ENCODE measurements around the gene CNTNAP2. TPM values are rescaled to one million over a fixed set of nuclear protein-coding genes. Genes with fewer than 3 reads are reported as not detected.

CNTNAP2 gene
- total and polyA plus RNA-seq, 2 donors: 5.1 to 10.3 TPM

GRCh38 chr7:147513451-147513850, 1396.8 kb downstream of the CNTNAP2 start:
- 69% methylated on average over 4 of the region's 4 CpGs for WGBS
- no peaks in the 10 kb centered on the region for H3K27me3 ChIP-seq (ENCODE audit: control insufficient read depth in 2 of 2, insufficient read depth in 1 of 2, low read length in 1 of 2)
- no peaks in the 10 kb centered on the region for H3K9me3 ChIP-seq (ENCODE audit: control insufficient read depth in 2 of 2, insufficient read depth in 1 of 2, low read length in 1 of 2)
- H3K4me3 ChIP-seq (ENCODE audit: low read length in 2 of 2): no peak overlapping the region
- no peak overlapping the region for H3K27ac ChIP-seq (ENCODE audit: low read depth in 1 of 2, low read length in 1 of 2)
- H3K36me3 ChIP-seq (ENCODE audit: control insufficient read depth in 2 of 2, insufficient read depth in 2 of 2, low read length in 1 of 2): no peaks in the 10 kb centered on the region
- DNase-seq (ENCODE audit: low read depth in 6 of 9, low spot score in 9 of 9): no peak
- no peaks in the 10 kb centered on the region for H3K4me1 ChIP-seq (ENCODE audit: control insufficient read depth in 2 of 2, insufficient read depth in 2 of 2, low read length in 2 of 2)

- Histone ChIP-seq H3K4me1 (ENCODE audit: control insufficient read depth in 2 of 2, insufficient read depth in 2 of 2, low read length in 2 of 2) (no peaks in the 10 kb centered on the region), H3K9me3 (ENCODE audit: control insufficient read depth in 2 of 2, insufficient read depth in 1 of 2, low read length in 1 of 2) (peaks cover 0 to 1% of the 10 kb centered on the region in 2 donors), H3K4me3 (ENCODE audit: low read length in 2 of 2) (no peak overlapping the region), H3K27me3 (ENCODE audit: control insufficient read depth in 2 of 2, insufficient read depth in 1 of 2, low read length in 1 of 2) (no peaks in the 10 kb centered on the region), H3K36me3 (ENCODE audit: control insufficient read depth in 2 of 2, insufficient read depth in 2 of 2, low read length in 1 of 2) (no peaks in the 10 kb centered on the region), H3K27ac (ENCODE audit: low read depth in 1 of 2, low read length in 1 of 2) (no peak overlapping the region)
- WGBS: 94% methylated on average over 2 of the region's 2 CpGs
- DNase-seq (ENCODE audit: low read depth in 6 of 9, low spot score in 9 of 9): no peak
These were observed 1399.8 kb downstream of the CNTNAP2 start for GRCh38 chr7:147516391-147516790.

DNA sequence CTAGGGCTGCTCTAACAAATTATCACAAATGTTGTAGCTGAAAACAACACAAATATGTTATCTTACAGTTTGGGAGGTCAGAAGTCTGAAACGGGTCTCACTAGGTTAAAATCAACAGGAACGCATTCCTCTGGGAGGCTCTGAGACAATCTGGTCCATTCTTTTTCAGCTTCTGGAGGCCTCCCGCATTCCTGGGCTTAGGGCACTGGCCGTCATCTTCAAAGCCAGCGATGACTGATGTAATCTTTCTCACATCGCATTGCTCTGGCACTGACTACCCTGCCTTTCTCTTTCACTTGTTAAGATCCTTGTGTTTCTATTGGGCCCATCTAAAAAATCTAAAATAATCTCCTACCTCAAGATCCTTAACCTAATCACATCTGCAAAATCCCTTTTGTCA, 1402.5 kb downstream of the CNTNAP2 start:
- DNase-seq (ENCODE audit: low read depth in 6 of 9, low spot score in 9 of 9): no peak
- Histone ChIP-seq H3K9me3 (ENCODE audit: control insufficient read depth in 2 of 2, insufficient read depth in 1 of 2, low read length in 1 of 2) (peaks cover 0 to 1% of the 10 kb centered on the region in 2 donors), H3K4me1 (ENCODE audit: control insufficient read depth in 2 of 2, insufficient read depth in 2 of 2, low read length in 2 of 2) (no peaks in the 10 kb centered on the region), H3K36me3 (ENCODE audit: control insufficient read depth in 2 of 2, insufficient read depth in 2 of 2, low read length in 1 of 2) (no peaks in the 10 kb centered on the region), H3K4me3 (ENCODE audit: low read length in 2 of 2) (no peak overlapping the region), H3K27me3 (ENCODE audit: control insufficient read depth in 2 of 2, insufficient read depth in 1 of 2, low read length in 1 of 2) (no peaks in the 10 kb centered on the region), H3K27ac (ENCODE audit: low read depth in 1 of 2, low read length in 1 of 2) (no peak overlapping the region)
- WGBS: 95% methylated on average over 6 of the region's 6 CpGs

DNA sequence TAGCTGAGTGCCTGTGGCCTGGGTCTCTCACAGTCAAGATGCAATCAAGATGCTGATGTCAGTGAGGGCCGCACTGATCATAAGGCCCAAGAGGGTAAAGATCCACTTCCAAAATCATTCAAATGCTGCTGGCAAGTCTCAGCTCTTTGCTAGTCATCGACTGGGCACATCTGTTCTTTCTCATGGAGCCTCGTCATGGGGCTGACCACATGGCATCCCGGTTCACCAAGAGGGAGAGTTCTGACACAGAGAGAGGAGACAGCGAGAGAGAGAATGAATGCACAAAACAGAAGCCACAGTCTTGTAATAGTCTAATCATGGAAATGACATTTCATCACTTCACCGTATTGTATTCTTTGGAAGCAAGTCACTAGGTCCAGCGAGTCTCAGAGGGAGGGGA, 1406.5 kb downstream of the CNTNAP2 start:
- H3K27ac ChIP-seq (ENCODE audit: low read depth in 1 of 2, low read length in 1 of 2): no peak overlapping the region
- peaks cover 0 to 1% of the 10 kb centered on the region in 2 donors for H3K9me3 ChIP-seq (ENCODE audit: control insufficient read depth in 2 of 2, insufficient read depth in 1 of 2, low read length in 1 of 2)
- whole genome bisulfite sequencing: 92% methylated on average over 7 of the region's 7 CpGs
- H3K4me1 ChIP-seq (ENCODE audit: control insufficient read depth in 2 of 2, insufficient read depth in 2 of 2, low read length in 2 of 2): no peaks in the 10 kb centered on the region
- H3K4me3 ChIP-seq (ENCODE audit: low read length in 2 of 2): no peak overlapping the region
- H3K36me3 ChIP-seq (ENCODE audit: control insufficient read depth in 2 of 2, insufficient read depth in 2 of 2, low read length in 1 of 2): no peaks in the 10 kb centered on the region
- H3K27me3 ChIP-seq (ENCODE audit: control insufficient read depth in 2 of 2, insufficient read depth in 1 of 2, low read length in 1 of 2): no peaks in the 10 kb centered on the region
- DNase-seq (ENCODE audit: low read depth in 6 of 9, low spot score in 9 of 9): no peak

GRCh38 chr7:147524726-147525250, 1408.2 kb downstream of the CNTNAP2 start:
- H3K9me3 ChIP-seq (ENCODE audit: control insufficient read depth in 2 of 2, insufficient read depth in 1 of 2, low read length in 1 of 2): no peaks in the 10 kb centered on the region
- DNase-seq (ENCODE audit: low read depth in 6 of 9, low spot score in 9 of 9): no peak
- 81% methylated on average over 3 of the region's 3 CpGs for WGBS
- no peak overlapping the region for H3K27ac ChIP-seq (ENCODE audit: low read depth in 1 of 2, low read length in 1 of 2)
- no peaks in the 10 kb centered on the region for H3K4me1 ChIP-seq (ENCODE audit: control insufficient read depth in 2 of 2, insufficient read depth in 2 of 2, low read length in 2 of 2)
- no peaks in the 10 kb centered on the region for H3K36me3 ChIP-seq (ENCODE audit: control insufficient read depth in 2 of 2, insufficient read depth in 2 of 2, low read length in 1 of 2)
- no peak overlapping the region for H3K4me3 ChIP-seq (ENCODE audit: low read length in 2 of 2)
- H3K27me3 ChIP-seq (ENCODE audit: control insufficient read depth in 2 of 2, insufficient read depth in 1 of 2, low read length in 1 of 2): no peaks in the 10 kb centered on the region

DNA sequence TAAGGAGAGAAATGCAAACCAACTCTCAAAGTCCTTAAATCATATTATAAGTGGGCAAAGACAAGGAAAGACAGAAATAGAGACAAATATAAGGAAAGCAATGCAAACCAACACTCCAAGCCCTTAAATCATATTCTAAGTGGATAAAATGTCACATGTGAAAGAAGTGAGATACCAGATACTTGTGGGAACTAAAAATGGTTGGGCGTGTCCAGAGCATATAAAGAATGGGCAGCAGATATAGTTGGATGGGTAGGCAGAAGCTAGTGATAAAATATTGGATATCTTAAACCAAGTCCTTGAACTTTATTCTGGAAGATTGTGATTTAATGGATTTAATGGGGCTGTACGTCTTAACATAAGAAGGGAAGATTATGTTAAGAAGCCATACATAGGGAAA, 1408.7 kb downstream of the CNTNAP2 start:
- H3K27me3 ChIP-seq (ENCODE audit: control insufficient read depth in 2 of 2, insufficient read depth in 1 of 2, low read length in 1 of 2): no peaks in the 10 kb centered on the region
- 97% methylated on average over 2 of the region's 2 CpGs for WGBS
- DNase-seq (ENCODE audit: low read depth in 6 of 9, low spot score in 9 of 9): no peak
- no peaks in the 10 kb centered on the region for H3K36me3 ChIP-seq (ENCODE audit: control insufficient read depth in 2 of 2, insufficient read depth in 2 of 2, low read length in 1 of 2)
- no peak overlapping the region for H3K27ac ChIP-seq (ENCODE audit: low read depth in 1 of 2, low read length in 1 of 2)
- no peak overlapping the region for H3K4me3 ChIP-seq (ENCODE audit: low read length in 2 of 2)
- H3K9me3 ChIP-seq (ENCODE audit: control insufficient read depth in 2 of 2, insufficient read depth in 1 of 2, low read length in 1 of 2): no peaks in the 10 kb centered on the region
- H3K4me1 ChIP-seq (ENCODE audit: control insufficient read depth in 2 of 2, insufficient read depth in 2 of 2, low read length in 2 of 2): no peaks in the 10 kb centered on the region

- Histone ChIP-seq H3K4me3 (ENCODE audit: low read length in 2 of 2) (no peak overlapping the region), H3K27ac (ENCODE audit: low read depth in 1 of 2, low read length in 1 of 2) (no peak overlapping the region), H3K36me3 (ENCODE audit: control insufficient read depth in 2 of 2, insufficient read depth in 2 of 2, low read length in 1 of 2) (no peaks in the 10 kb centered on the region), H3K9me3 (ENCODE audit: control insufficient read depth in 2 of 2, insufficient read depth in 1 of 2, low read length in 1 of 2) (no peaks in the 10 kb centered on the region), H3K4me1 (ENCODE audit: control insufficient read depth in 2 of 2, insufficient read depth in 2 of 2, low read length in 2 of 2) (no peaks in the 10 kb centered on the region), H3K27me3 (ENCODE audit: control insufficient read depth in 2 of 2, insufficient read depth in 1 of 2, low read length in 1 of 2) (no peaks in the 10 kb centered on the region)
- 97% methylated on average over 6 of the region's 6 CpGs for WGBS
- DNase-seq (ENCODE audit: low read depth in 6 of 9, low spot score in 9 of 9): no peak
These were observed 1419.1 kb downstream of the CNTNAP2 start for GRCh38 chr7:147535701-147536111.

GRCh38 chr7:147539685-147540084, 1423.1 kb downstream of the CNTNAP2 start:
- no peaks in the 10 kb centered on the region for H3K4me1 ChIP-seq (ENCODE audit: control insufficient read depth in 2 of 2, insufficient read depth in 2 of 2, low read length in 2 of 2)
- H3K27ac ChIP-seq (ENCODE audit: low read depth in 1 of 2, low read length in 1 of 2): no peak overlapping the region
- no peaks in the 10 kb centered on the region for H3K36me3 ChIP-seq (ENCODE audit: control insufficient read depth in 2 of 2, insufficient read depth in 2 of 2, low read length in 1 of 2)
- no peak overlapping the region for H3K4me3 ChIP-seq (ENCODE audit: low read length in 2 of 2)
- 74% methylated on average over 2 of the region's 2 CpGs for WGBS
- H3K27me3 ChIP-seq (ENCODE audit: control insufficient read depth in 2 of 2, insufficient read depth in 1 of 2, low read length in 1 of 2): no peaks in the 10 kb centered on the region
- no peaks in the 10 kb centered on the region for H3K9me3 ChIP-seq (ENCODE audit: control insufficient read depth in 2 of 2, insufficient read depth in 1 of 2, low read length in 1 of 2)
- DNase-seq (ENCODE audit: low read depth in 6 of 9, low spot score in 9 of 9): no peak

- H3K9me3 ChIP-seq (ENCODE audit: control insufficient read depth in 2 of 2, insufficient read depth in 1 of 2, low read length in 1 of 2): no peaks in the 10 kb centered on the region
- no peak overlapping the region for H3K4me3 ChIP-seq (ENCODE audit: low read length in 2 of 2)
- DNase-seq (ENCODE audit: low read depth in 6 of 9, low spot score in 9 of 9): no peak
- H3K36me3 ChIP-seq (ENCODE audit: control insufficient read depth in 2 of 2, insufficient read depth in 2 of 2, low read length in 1 of 2): no peaks in the 10 kb centered on the region
- 93% methylated on average over 6 of the region's 6 CpGs for WGBS
- H3K27me3 ChIP-seq (ENCODE audit: control insufficient read depth in 2 of 2, insufficient read depth in 1 of 2, low read length in 1 of 2): no peaks in the 10 kb centered on the region
- H3K27ac ChIP-seq (ENCODE audit: low read depth in 1 of 2, low read length in 1 of 2): no peak overlapping the region
- no peaks in the 10 kb centered on the region for H3K4me1 ChIP-seq (ENCODE audit: control insufficient read depth in 2 of 2, insufficient read depth in 2 of 2, low read length in 2 of 2)
These were observed 1424.1 kb downstream of the CNTNAP2 start for GRCh38 chr7:147540743-147541142.

DNA sequence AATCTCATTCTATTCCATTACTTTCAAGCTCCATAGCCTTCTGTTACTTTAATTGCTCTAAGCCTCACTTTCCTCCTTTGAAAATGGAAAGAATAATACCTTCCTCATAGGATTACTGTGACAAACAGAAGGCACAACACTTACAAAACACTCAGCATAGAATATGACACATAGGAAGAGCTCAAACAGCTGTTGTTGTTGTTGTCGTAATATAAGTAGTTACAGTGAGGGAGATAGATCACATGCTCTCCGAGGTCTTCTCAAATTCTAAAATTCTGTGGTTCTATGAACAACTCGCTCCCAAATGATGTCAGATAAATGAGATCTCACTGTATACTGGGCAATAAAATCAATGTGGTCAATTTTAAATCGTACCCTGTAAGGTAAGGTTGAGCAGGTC, 1424.7 kb downstream of the CNTNAP2 start:
- 90% methylated on average over 4 of the region's 4 CpGs for whole genome bisulfite sequencing

More for the DNA sequence above, 1424.7 kb downstream of the CNTNAP2 start:
- Histone ChIP-seq H3K9me3 (ENCODE audit: control insufficient read depth in 2 of 2, insufficient read depth in 1 of 2, low read length in 1 of 2) (no peaks in the 10 kb centered on the region), H3K27me3 (ENCODE audit: control insufficient read depth in 2 of 2, insufficient read depth in 1 of 2, low read length in 1 of 2) (no peaks in the 10 kb centered on the region), H3K4me3 (ENCODE audit: low read length in 2 of 2) (no peak overlapping the region), H3K36me3 (ENCODE audit: control insufficient read depth in 2 of 2, insufficient read depth in 2 of 2, low read length in 1 of 2) (no peaks in the 10 kb centered on the region), H3K4me1 (ENCODE audit: control insufficient read depth in 2 of 2, insufficient read depth in 2 of 2, low read length in 2 of 2) (no peaks in the 10 kb centered on the region), H3K27ac (ENCODE audit: low read depth in 1 of 2, low read length in 1 of 2) (no peak overlapping the region)
- DNase-seq (ENCODE audit: low read depth in 6 of 9, low spot score in 9 of 9): no peak
